ENCODE results near the gene TFAM.

Gene TFAM

GRCh38 chr10:58384999-58385783 is at the start of gene TFAM:
Gene TFAM, plus strand, starts transcription at chr10:58385410. Its CDS starts 138 bp downstream, at chr10:58385548.
- peak; percentile 81 for DNase-seq

GRCh38 chr10:58336242-58336641 is 49.0 kb upstream of the TFAM start:
- DNase-seq, result no peak

GRCh38 chr10:58341422-58341821 is 43.8 kb upstream of the TFAM start:
- DNase-seq, result no peak

GRCh38 chr10:58341947-58342346 is 43.3 kb upstream of the TFAM start:
- no peak for DNase-seq

- no peak for DNase-seq
These were observed 37.2 kb upstream of the TFAM start for GRCh38 chr10:58347967-58348366.

GRCh38 chr10:58348571-58349033 is 36.6 kb upstream of the TFAM start:
- no peak for DNase-seq

- no peak for DNase-seq
These were observed 35.2 kb upstream of the TFAM start for GRCh38 chr10:58350023-58350422.

- DNase-seq, result no peak
These were observed 34.4 kb upstream of the TFAM start for GRCh38 chr10:58350619-58351323.

- DNase-seq, result no peak
These were observed 33.3 kb upstream of the TFAM start for GRCh38 chr10:58351616-58352578.

- no peak for DNase-seq
These were observed 32.1 kb upstream of the TFAM start for GRCh38 chr10:58352956-58353610.

- DNase-seq, result no peak
These were observed 28.5 kb upstream of the TFAM start for GRCh38 chr10:58356756-58357155.

GRCh38 chr10:58358314-58358933 is 26.8 kb upstream of the TFAM start:
- no peak for DNase-seq

GRCh38 chr10:58358947-58359346 is 26.3 kb upstream of the TFAM start:
- no peak for DNase-seq

GRCh38 chr10:58359541-58359940 is 25.7 kb upstream of the TFAM start:
- DNase-seq, result no peak

GRCh38 chr10:58360412-58361004 is 24.7 kb upstream of the TFAM start:
- DNase-seq, result no peak

- DNase-seq, result no peak
These were observed 23.9 kb upstream of the TFAM start for GRCh38 chr10:58361353-58361752.

- peak; percentile 32 for DNase-seq
These were observed 23.0 kb upstream of the TFAM start for GRCh38 chr10:58362027-58362789.

- DNase-seq, result no peak
These were observed 18.1 kb upstream of the TFAM start for GRCh38 chr10:58367069-58367468.

- DNase-seq, result no peak
These were observed 13.7 kb upstream of the TFAM start for GRCh38 chr10:58371473-58371872.

- no peak for DNase-seq
These were observed 12.4 kb upstream of the TFAM start for GRCh38 chr10:58372607-58373441.
